ENCODE measurements around the gene CCDC134. TPM values are rescaled to one million over a fixed set of nuclear protein-coding genes. Genes with fewer than 3 reads are reported as not detected.
"Not testable (repeated sequence)": the region's sequence is repeated elsewhere in the genome, so short reads cannot be mapped to it uniquely, and the experiment has no call there.

Gene CCDC134
- total and polyA plus RNA-seq, 2 donors, result 2.4 to 15.0 TPM

DNA sequence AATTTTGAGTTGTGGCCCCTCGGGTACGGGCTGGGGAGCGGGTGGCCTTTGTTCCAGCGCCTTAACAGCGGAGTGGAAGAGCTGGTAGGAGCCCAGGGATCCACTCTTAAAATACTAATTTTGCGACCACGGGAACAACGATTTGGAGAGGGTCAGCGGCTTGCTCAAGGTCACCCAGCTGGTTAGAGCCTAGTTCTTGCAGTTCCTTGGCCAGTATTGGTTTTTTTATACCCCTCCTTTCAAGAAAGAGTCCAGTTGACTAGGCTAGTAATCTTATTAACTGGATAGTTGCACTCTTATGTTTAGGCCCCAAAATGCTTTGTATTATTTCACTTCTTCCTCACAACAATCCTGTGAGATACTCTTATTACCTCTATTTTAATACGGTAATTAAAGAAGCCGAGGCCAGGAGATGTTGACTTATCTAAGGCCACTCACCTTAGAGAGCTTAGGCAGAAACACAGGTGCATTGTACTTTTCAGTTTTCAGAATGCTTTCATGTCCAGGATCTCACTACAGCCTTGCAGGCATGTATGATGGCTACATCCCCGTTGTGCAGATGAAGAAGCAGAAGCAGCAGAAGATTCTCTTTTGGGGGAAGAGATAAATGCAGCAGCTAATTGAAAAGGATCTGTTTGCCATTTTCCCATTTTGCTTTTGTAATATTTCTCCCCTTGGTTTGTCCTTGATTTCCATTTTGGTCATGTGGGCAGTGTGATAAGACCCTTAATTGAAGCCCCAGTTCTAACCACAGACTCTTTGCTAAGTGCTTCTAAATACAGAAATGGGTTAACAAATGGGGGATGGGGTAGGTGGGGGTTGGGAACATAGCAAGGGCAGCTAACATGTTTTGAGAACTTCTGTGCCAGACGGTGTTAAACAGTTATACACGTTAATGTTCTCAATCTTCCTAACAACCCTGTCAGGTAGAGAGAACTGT is 33.8 kb downstream of the CCDC134 start:
- Histone ChIP-seq H3K27ac (ENCODE audit: low read depth) (no peak overlapping the region), H3K4me1 (ENCODE audit: insufficient read depth) (no peaks in the 10 kb centered on the region), H3K36me3 (ENCODE audit: insufficient read depth) (no peaks in the 10 kb centered on the region), H3K4me3 (ENCODE audit: low read depth, low read length) (peak overlapping the region; percentile 88)
- WGBS, result 13% methylated on average over 14 of the region's 14 CpGs
- DNase-seq (ENCODE audit: extremely low spot score), result no peak

DNA sequence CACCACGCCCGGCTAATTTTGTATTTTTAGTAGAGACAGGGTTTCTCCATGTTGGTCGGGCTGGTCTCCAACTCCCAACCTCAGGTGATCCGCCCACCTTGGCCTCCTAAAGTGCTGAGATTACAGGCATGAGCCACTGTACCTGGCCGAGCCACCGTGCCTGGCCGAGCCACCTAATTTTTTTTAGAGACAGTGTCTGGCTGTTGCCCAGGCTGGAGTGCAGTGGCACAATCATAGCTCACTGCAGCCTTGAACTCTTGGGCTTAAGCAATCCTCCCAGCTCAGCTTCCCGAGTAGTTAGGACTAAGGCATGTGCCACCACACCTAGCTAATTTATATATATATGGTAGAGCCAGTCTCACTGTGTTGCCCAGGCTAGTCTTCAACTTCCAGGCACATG is 35.0 kb downstream of the CCDC134 start:
- H3K36me3 ChIP-seq (ENCODE audit: insufficient read depth); DNase-seq (ENCODE audit: extremely low spot score); H3K4me1 ChIP-seq (ENCODE audit: insufficient read depth); H3K27ac ChIP-seq (ENCODE audit: low read depth); H3K4me3 ChIP-seq (ENCODE audit: low read depth, low read length): not testable (repeated sequence)
- WGBS, result 91% methylated on average over 8 of the region's 8 CpGs

DNA sequence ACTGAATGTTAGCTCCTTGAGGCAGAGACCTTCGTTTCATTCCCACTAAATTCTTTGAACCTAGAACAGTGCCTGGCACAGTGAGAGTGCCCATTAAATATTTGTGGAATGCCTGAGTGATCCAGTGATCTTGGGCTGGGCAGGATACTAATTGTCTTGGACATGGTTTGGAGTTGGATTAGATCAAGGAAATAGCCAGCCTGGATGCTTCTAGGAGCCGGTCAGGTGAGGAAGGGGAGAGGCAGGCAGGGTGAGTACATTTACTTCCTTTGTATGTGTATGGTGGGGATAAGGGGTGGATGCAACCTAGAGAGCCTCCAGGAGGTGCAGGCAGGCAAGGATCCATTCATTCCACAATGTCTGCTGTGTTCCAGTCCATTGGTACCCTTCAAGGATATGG is 36.1 kb downstream of the CCDC134 start:
- no peaks in the 10 kb centered on the region for H3K36me3 ChIP-seq (ENCODE audit: insufficient read depth)
- no peak overlapping the region for H3K4me3 ChIP-seq (ENCODE audit: low read depth, low read length)
- DNase-seq (ENCODE audit: extremely low spot score), result no peak
- H3K27ac ChIP-seq (ENCODE audit: low read depth), result no peak overlapping the region
- 83% methylated on average over 2 of the region's 2 CpGs for WGBS
- H3K4me1 ChIP-seq (ENCODE audit: insufficient read depth), result no peaks in the 10 kb centered on the region

DNA sequence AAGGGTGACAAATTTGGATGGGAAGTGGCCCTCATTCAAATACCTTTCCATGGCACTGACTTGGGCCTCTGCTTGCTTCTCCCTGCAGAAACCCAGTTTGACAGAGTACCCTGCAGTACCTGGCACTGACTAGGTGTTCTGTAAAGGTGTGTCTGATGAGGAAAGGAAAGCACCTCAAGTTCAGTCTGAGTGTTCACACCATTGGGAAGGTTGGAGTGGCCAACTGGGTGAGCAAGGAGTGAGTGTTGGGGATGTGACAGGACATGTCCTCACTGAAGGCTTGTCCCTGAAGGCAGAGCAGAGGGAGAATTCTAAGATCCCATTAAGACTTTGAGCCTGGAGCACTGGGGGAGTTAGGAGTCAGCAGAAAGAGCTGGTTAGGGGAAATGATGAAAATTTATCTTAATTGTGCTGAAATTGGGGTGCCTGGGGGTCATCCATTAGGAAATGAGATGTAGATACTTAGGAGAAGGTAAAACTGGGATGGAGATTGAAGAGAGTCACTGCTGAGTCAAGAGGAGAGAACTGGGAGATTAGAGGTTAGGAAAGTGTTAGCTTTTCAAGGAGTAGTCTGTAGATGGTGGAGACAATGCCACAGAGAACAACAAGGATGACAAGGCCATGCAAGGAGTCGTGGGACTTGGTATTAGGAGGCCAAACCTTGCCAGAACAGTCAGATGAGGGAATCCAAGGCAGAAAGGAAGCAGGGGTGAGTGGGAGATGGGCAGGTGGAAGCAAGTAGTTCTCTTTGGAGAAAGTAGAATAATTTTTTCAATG is 38.6 kb downstream of the CCDC134 start:
- DNase-seq (ENCODE audit: extremely low spot score), result no peak
- Histone ChIP-seq H3K4me1 (ENCODE audit: insufficient read depth) (peaks cover 1% of the 10 kb centered on the region), H3K27ac (ENCODE audit: low read depth) (peak overlapping the region; percentile 0), H3K36me3 (ENCODE audit: insufficient read depth) (no peaks in the 10 kb centered on the region), H3K4me3 (ENCODE audit: low read depth, low read length) (no peak overlapping the region)
- 61% methylated on average over 1 of the region's 1 CpG for WGBS

DNA sequence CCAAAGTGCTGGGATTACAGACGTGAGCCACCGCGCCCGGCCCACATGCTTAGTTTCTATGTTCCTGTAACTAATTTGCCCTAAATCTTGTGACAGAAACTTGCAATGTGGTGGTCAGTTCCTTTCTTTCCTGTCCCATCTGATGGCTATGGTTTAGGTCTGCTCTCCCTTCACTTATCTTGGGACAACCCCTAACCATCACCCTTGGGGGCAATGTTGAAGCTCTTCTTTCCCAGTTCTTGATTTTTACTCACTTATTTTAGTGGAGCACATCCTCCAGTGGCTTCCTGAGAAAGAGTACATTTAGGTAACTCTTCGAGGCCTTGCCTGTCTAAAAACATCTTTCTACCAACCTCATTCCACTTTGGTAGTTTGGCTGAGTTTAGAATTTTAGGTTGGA is 39.7 kb downstream of the CCDC134 start:
- H3K4me1 ChIP-seq (ENCODE audit: insufficient read depth), result peaks cover 1% of the 10 kb centered on the region

DNA sequence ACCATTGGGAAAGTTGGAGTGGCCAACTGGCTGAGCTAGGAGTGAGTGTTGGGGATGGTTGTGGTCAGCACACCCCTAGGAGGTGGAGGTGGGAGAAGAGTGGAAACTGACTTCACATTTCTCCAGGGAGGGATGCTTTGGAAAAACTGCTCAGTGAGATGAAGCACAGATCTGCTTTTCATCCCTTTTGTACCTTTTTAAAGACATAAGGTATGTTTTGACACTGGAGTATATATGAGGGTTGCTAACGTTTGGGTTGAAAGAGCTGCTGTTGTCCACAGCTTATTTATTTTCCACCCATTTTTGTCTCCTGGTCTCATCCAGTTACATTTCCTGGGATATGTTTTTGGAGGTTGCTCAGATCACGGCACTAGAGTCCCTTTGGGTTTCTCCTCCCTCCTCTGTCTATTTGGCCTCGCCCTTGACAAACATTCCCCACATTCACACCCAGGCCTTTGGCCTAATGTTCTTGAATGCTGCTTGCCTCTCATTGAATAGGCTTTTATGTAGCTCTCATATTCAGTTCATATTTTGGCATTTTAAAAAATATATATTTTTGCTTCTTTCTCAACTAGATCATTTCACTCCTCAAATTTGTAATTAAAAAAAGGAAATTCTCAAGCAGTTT is 40.7 kb downstream of the CCDC134 start:
- Histone ChIP-seq H3K4me3 (ENCODE audit: low read depth, low read length) (no peak overlapping the region), H3K4me1 (ENCODE audit: insufficient read depth) (peaks cover 1% of the 10 kb centered on the region), H3K36me3 (ENCODE audit: insufficient read depth) (no peaks in the 10 kb centered on the region), H3K27ac (ENCODE audit: low read depth) (peak overlapping the region; percentile 61)
- WGBS, result 53% methylated on average over 3 of the region's 3 CpGs
- DNase-seq (ENCODE audit: extremely low spot score), result no peak

More for the DNA sequence above, 39.7 kb downstream of the CCDC134 start:
- Histone ChIP-seq H3K4me3 (ENCODE audit: low read depth, low read length) (no peak overlapping the region), H3K36me3 (ENCODE audit: insufficient read depth) (no peaks in the 10 kb centered on the region), H3K27ac (ENCODE audit: low read depth) (no peak overlapping the region)
- DNase-seq (ENCODE audit: extremely low spot score), result no peak
- 88% methylated on average over 5 of the region's 5 CpGs for WGBS

DNA sequence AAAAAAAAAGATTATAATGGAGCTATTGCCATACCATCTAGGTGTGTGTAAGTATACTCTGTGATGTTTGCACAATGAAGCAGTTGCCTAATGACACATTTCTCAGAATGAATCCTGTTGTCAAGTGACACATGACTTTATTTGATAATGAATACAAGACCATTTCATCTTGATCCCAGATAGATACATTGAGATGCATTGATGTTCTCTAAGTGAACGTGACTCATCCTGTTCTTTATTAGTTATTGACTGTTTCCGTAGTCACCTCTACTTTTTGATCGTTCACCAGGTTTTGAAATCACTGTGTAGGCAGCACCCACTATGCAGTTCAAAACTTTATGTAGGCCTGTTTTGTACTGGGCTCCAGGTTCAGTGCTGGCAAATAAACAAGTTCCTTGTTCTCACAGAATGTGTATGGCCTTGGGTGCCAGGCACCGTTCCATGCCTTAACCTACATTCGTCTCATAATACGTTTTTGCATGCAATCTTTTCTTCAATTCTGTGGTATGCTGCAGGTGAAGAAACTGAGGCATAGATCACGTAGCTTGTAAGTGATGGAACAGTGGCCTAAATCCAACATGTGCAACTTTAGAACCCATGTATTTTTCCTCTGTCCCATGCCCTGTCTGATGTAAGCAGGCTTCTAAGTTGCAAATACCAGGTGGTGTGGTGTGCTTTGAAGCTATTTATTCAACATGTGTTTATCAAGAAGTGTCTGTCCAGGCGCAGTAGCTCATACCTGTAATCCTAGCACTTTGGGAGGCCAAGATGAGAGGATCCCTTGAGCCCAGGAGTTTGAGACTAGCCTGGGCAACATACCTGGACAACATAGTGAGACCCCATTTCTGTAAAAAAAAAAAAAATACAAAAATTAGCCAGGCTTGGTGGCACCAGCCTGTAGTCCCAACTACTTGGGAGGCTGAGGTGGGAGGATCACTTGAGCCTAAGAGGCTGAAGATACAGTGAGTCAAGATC is 42.8 kb downstream of the CCDC134 start:
- Histone ChIP-seq H3K4me1 (ENCODE audit: insufficient read depth) (peaks cover 1% of the 10 kb centered on the region), H3K27ac (ENCODE audit: low read depth) (no peak overlapping the region)

DNA sequence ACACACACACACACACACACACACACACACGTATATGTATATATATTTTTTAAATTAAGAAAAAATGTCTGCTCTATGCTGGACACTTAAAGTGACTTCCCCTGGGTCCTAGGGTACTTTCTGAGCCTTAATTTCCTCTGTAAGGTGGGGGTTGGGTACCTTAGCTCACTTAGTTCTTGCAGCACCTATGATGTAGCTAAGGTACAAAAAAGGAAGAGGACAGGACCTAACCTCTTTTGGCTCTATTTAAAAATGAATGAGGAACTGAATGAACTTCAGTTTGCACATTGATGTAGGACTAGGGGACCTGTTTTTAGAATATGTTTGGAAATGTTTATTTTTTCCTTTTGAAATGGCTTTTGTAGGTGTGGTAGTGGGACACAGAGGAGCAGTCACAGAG is 43.6 kb downstream of the CCDC134 start:
- H3K4me3 ChIP-seq (ENCODE audit: low read depth, low read length), result no peak overlapping the region
- 32% methylated on average over 1 of the region's 1 CpG for WGBS
- H3K27ac ChIP-seq (ENCODE audit: low read depth), result no peak overlapping the region
- H3K36me3 ChIP-seq (ENCODE audit: insufficient read depth), result no peaks in the 10 kb centered on the region
- DNase-seq (ENCODE audit: extremely low spot score), result no peak
- H3K4me1 ChIP-seq (ENCODE audit: insufficient read depth), result peaks cover 1% of the 10 kb centered on the region

More for the DNA sequence above, 42.8 kb downstream of the CCDC134 start:
- no peak for DNase-seq (ENCODE audit: extremely low spot score)
- Histone ChIP-seq H3K36me3 (ENCODE audit: insufficient read depth) (no peaks in the 10 kb centered on the region), H3K4me3 (ENCODE audit: low read depth, low read length) (no peak overlapping the region)
- 82% methylated on average over 8 of the region's 8 CpGs for WGBS

DNA sequence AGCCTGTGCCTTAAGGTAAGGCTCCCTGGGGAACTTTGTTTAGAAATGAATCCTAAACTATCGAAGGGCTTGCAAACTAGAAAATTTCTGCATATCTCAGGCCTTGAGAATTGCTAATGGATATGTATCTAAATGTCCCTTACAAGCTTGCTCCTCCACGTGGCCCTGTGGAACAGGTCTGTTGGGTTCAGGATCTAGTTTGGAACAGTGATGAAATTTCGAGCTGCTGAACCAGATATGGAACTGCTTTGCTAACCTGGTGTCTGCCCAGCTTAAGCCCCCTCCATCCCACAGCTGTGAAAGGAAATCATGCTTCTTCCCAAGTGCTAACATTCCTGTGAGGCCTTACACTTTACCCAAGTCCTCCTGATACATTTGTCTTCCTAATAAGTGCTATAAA is 44.0 kb downstream of the CCDC134 start:
- Histone ChIP-seq H3K36me3 (ENCODE audit: insufficient read depth) (no peaks in the 10 kb centered on the region), H3K27ac (ENCODE audit: low read depth) (no peak overlapping the region), H3K4me3 (ENCODE audit: low read depth, low read length) (no peak overlapping the region), H3K4me1 (ENCODE audit: insufficient read depth) (peaks cover 1% of the 10 kb centered on the region)
- no peak for DNase-seq (ENCODE audit: extremely low spot score)
- WGBS, result 38% methylated on average over 3 of the region's 3 CpGs

DNA sequence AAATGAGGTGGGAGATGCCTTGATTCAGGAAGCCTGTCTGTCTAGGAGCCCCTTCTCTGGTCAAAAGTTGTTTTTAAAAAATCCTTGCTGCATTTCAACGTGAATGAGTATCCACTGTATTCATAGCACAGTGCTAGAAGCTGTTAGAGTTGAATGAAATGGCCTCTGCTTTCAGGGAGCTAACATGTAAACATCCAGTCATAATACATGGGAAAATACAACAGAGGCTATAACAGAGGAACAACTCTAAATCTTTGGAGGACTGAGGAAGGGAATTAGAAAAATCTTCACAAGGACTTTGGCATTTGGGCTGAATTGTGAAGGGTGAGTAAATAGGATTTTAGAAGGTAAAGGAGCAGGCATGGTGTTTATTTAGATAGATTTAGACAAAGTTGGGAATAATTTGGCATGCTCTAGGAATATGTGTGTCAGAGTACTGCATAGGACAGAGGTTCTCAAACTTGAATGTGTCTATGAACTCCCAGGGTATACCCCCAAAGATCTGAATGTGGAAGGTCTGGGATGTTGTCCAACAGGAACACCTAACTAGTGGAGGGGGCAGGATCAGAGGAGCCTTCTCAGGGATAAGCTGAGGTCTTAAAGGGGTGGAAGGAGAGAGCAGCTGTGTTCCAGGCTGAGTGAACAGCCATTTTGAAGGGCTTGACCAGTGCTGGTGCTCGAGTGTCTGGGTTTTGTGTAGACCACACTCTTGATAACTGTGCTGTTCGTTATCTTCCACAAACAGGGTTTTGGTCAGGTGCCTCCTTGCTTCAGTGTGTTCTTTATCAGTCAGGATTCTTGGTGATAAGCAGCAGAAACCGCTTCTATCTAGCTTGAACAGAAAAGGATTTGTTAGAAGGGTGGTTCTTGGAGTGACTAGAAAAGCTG is 45.1 kb downstream of the CCDC134 start:
- H3K27ac ChIP-seq (ENCODE audit: low read depth), result no peak overlapping the region

DNA sequence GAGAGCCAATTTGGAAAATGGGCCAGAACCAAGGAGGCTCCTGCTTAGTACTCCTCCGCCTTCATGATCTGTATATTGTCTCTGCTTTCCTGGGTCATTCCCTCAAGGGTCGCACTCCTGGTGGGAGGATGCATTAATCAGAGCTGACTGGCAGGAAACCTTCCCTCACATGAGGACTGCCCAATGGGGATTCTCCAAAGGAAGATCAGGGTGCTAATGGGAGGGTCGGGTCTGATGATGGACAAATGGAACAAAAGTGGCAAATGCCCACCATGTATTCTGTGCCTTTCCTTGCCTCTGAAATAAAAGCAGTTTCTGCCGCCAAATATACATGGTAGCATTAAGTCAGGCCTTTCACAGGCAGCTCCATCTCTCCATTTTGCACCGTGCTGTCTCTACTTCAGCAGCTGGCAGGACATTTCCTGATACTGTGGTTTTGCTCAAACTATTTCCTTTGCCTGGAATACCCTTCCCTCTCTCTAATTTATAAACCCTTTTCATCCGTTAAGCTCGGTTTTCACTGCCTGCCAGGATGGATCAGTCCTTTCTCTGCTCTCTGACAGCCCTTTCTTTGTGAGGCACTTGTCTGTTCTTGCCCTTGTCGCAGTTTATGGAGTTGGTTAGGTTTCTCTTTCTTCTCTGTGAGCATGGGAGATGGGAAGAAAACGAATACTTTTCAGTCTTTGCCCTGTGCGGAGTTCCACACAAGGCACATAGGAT is 45.9 kb downstream of the CCDC134 start:
- no peak overlapping the region for H3K27ac ChIP-seq (ENCODE audit: low read depth)
- no peaks in the 10 kb centered on the region for H3K36me3 ChIP-seq (ENCODE audit: insufficient read depth)
- no peak for DNase-seq (ENCODE audit: extremely low spot score)
- 54% methylated on average over 10 of the region's 10 CpGs for WGBS
- no peak overlapping the region for H3K4me3 ChIP-seq (ENCODE audit: low read depth, low read length)
- peaks cover 1% of the 10 kb centered on the region for H3K4me1 ChIP-seq (ENCODE audit: insufficient read depth)

More for the DNA sequence above, 45.1 kb downstream of the CCDC134 start:
- H3K4me3 ChIP-seq (ENCODE audit: low read depth, low read length), result no peak overlapping the region
- 36% methylated on average over 4 of the region's 4 CpGs for WGBS
- peaks cover 1% of the 10 kb centered on the region for H3K4me1 ChIP-seq (ENCODE audit: insufficient read depth)
- no peak for DNase-seq (ENCODE audit: extremely low spot score)
- no peaks in the 10 kb centered on the region for H3K36me3 ChIP-seq (ENCODE audit: insufficient read depth)
